Skeletal muscle cell (primary cell): Measurements from ENCODE around the gene FAM110D.
A peak's percentile ranks its signal among the peaks of the same experiment; 100 is the strongest.

ENCODE experiments used
- DNase-seq: peaks from one replicate; pipeline ENCODE4 v3.0.0-alpha.2; 2010; ENCODE audit warnings: low read depth
- H3K4me3 ChIP-seq: 2 replicates; pipeline ENCODE4 v1.5.1; 2011; ENCODE audit warnings: low read depth, mild to moderate bottlenecking, control low read depth, low read length, moderate library complexity

Gene FAM110D

GRCh38 chr1:26158908-26159742 is at the start of gene FAM110D:
FAM110D (plus strand) TSS chr1:26159079; CDS start chr1:26161292, 2,213 bp downstream.
- H3K4me3 ChIP-seq: no peak within 1 kb of the TSS

GRCh38 chr1:26109229-26110164 is 49.4 kb upstream of the FAM110D start:
- no peak overlapping the region for H3K4me3 ChIP-seq
- DNase-seq: no peak

More at GRCh38 chr1:26158908-26159742, at the start of gene FAM110D:
- no peak for DNase-seq

- peak overlapping the region; percentile 97 for H3K4me3 ChIP-seq
- DNase-seq: no peak
These were observed 47.9 kb upstream of the FAM110D start for GRCh38 chr1:26110731-26111529.

- H3K4me3 ChIP-seq: peak within 1 kb of the TSS; percentile 97
- DNase-seq: peak; percentile 90
These were observed 47.1 kb upstream of the FAM110D start, which contains the start of gene PDIK1L for GRCh38 chr1:26111530-26112406. PDIK1L (plus strand) TSS chr1:26111824; CDS start chr1:26114309, 2,485 bp downstream.

GRCh38 chr1:26112407-26112775 is 46.5 kb upstream of the FAM110D start:
- peak overlapping the region; percentile 97 for H3K4me3 ChIP-seq
- DNase-seq: no peak

GRCh38 chr1:26114165-26114927 is 44.5 kb upstream of the FAM110D start:
- no peak for DNase-seq
- H3K4me3 ChIP-seq: no peak overlapping the region

- no peak for DNase-seq
- no peak overlapping the region for H3K4me3 ChIP-seq
These were observed 38.8 kb upstream of the FAM110D start for GRCh38 chr1:26119892-26120608.

GRCh38 chr1:26121854-26122773 is 36.8 kb upstream of the FAM110D start:
- no peak for DNase-seq
- no peak overlapping the region for H3K4me3 ChIP-seq

- no peak for DNase-seq
- no peak overlapping the region for H3K4me3 ChIP-seq
These were observed 35.6 kb upstream of the FAM110D start for GRCh38 chr1:26122988-26123973.

GRCh38 chr1:26124418-26125331 is 34.2 kb upstream of the FAM110D start:
- DNase-seq: no peak
- no peak overlapping the region for H3K4me3 ChIP-seq

GRCh38 chr1:26125382-26125781 is 33.5 kb upstream of the FAM110D start:
- DNase-seq: no peak
- H3K4me3 ChIP-seq: no peak overlapping the region

- no peak overlapping the region for H3K4me3 ChIP-seq
- DNase-seq: no peak
These were observed 32.9 kb upstream of the FAM110D start for GRCh38 chr1:26125946-26126320.

- no peak overlapping the region for H3K4me3 ChIP-seq
- no peak for DNase-seq
These were observed 32.4 kb upstream of the FAM110D start for GRCh38 chr1:26126321-26127084.
